ENCODE measurements around the gene WTIP.

GRCh38 chr19:34479396-34479795 is 2.2 kb upstream of the WTIP start:
- TF ChIP-seq CTCF (IDR thresholded peaks at IDR 0.05; ENCODE audit: insufficient read depth, low read length, poor library complexity, severe bottlenecking): no peak
- TF ChIP-seq EZH2phosphoT487 (conservative IDR thresholded peaks at IDR 0.05; ENCODE audit: low read length): no peak

Data from SU-DHL-6 (cell line).